ENCODE measurements around the gene RNF157. TPM values are rescaled to one million over a fixed set of nuclear protein-coding genes. Genes with fewer than 3 reads are reported as not detected.

Gene RNF157
- total and polyA plus RNA-seq, 9 of the 15 experiments (the other 6 are each of a cell fraction or from before 2014, with no cell fraction given), result 8.1 to 31.7 (median 20.8) TPM

DNA sequence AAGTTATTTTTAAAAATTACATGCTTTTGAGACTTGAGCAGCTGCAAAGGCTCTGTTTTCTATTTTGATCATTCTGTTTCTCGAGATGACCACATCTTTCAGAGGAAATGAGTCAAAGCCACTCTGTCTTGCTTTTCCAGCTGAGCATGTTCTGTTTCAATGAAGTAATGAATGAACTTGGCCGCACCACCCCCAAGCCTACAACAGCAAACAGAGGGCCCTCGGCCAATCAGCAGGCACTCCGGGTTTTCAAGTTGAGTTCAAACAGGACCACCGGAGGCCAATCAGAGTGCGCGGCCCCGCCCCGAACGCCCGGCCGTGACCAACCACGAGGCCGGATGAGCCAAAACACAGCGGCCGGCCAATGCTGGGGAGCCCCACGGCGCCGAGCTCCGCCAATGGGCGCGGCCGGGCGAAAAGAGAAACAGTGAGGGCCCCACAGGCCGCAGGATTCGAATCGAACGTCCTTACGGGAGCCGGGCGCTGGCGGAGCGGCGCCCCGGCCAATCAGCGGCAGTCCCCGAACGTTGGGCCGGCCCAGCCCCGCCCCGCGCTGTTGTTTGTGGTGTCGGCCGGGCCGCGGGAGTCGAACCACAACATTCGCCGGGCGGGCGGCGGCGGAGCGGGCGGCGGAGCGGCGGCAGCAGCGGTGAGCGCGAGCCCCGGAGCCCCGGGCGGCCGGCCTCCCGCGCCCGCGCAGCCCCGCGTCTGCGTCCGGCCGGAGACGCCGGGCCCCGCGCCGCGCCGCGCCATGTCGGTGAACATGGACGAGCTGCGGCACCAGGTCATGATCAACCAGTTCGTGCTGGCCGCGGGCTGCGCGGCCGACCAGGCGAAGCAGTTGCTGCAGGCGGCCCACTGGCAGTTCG lies 24.7 kb upstream of the RNF157 start, which contains the start of gene UBALD2 (continued):
- TF ChIP-seq ZNF766 (CRISPR knock-in tag; conservative IDR thresholded peaks at IDR 0.05) (peak; percentile 82), MYBL2 (IDR thresholded peaks at IDR 0.05; ENCODE audit: low read depth) (peak; percentile 99), MYBL2 (CRISPR knock-in tag; IDR thresholded peaks at IDR 0.05; ENCODE audit: borderline replicate concordance) (peak; percentile 21; the same call in 1 of the 2 replicates), CHD2 (IDR thresholded peaks at IDR 0.05; ENCODE audit: low read depth, low read length) (peak; percentile 85), POLR2B (IDR thresholded peaks at IDR 0.05; ENCODE audit: low read depth, partially characterized antibody) (peak; percentile 12), TCF7 (IDR thresholded peaks at IDR 0.05; ENCODE audit: borderline replicate concordance) (no peak), EP400 (IDR thresholded peaks at IDR 0.05) (peak; percentile 85), SP1 (CRISPR knock-in tag; IDR thresholded peaks at IDR 0.05) (peak; percentile 94), SMC3 (conservative IDR thresholded peaks at IDR 0.05; ENCODE audit: insufficient read depth, low read depth, low read length) (no peak), ZNF589 (CRISPR knock-in tag; IDR thresholded peaks at IDR 0.05; ENCODE audit: low read depth) (peak; percentile 97), CBX1 (IDR thresholded peaks at IDR 0.05; ENCODE audit: low read depth) (peak; percentile 67; the same call in 1 of the 2 replicates), RB1 (IDR thresholded peaks at IDR 0.05; ENCODE audit: low read depth) (peak; percentile 77), CEBPG (CRISPR knock-in tag; IDR thresholded peaks at IDR 0.05) (peak; percentile 58; the same call in 1 of the 2 replicates), CEBPG (tag; conservative IDR thresholded peaks at IDR 0.05 in 1 of 2, IDR thresholded peaks at IDR 0.05 in 1 of 2) (no peak; a peak in 2 of 4 replicates), EZH2 (IDR thresholded peaks at IDR 0.05; ENCODE audit: borderline replicate concordance, low read depth, low read length) (no peak), ZNF311 (CRISPR knock-in tag; IDR thresholded peaks at IDR 0.05) (0 out of 2 replicates have a peak, but pooled peaks have one; percentile 8)
- TF ChIP-seq, protein P1, sequence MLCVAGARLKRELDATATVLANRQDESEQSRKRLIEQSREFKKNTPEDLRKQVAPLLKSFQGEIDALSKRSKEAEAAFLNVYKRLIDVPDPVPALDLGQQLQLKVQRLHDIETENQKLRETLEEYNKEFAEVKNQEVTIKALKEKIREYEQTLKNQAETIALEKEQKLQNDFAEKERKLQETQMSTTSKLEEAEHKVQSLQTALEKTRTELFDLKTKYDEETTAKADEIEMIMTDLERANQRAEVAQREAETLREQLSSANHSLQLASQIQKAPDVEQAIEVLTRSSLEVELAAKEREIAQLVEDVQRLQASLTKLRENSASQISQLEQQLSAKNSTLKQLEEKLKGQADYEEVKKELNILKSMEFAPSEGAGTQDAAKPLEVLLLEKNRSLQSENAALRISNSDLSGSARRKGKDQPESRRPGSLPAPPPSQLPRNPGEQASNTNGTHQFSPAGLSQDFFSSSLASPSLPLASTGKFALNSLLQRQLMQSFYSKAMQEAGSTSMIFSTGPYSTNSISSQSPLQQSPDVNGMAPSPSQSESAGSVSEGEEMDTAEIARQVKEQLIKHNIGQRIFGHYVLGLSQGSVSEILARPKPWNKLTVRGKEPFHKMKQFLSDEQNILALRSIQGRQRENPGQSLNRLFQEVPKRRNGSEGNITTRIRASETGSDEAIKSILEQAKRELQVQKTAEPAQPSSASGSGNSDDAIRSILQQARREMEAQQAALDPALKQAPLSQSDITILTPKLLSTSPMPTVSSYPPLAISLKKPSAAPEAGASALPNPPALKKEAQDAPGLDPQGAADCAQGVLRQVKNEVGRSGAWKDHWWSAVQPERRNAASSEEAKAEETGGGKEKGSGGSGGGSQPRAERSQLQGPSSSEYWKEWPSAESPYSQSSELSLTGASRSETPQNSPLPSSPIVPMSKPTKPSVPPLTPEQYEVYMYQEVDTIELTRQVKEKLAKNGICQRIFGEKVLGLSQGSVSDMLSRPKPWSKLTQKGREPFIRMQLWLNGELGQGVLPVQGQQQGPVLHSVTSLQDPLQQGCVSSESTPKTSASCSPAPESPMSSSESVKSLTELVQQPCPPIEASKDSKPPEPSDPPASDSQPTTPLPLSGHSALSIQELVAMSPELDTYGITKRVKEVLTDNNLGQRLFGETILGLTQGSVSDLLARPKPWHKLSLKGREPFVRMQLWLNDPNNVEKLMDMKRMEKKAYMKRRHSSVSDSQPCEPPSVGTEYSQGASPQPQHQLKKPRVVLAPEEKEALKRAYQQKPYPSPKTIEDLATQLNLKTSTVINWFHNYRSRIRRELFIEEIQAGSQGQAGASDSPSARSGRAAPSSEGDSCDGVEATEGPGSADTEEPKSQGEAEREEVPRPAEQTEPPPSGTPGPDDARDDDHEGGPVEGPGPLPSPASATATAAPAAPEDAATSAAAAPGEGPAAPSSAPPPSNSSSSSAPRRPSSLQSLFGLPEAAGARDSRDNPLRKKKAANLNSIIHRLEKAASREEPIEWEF (CRISPR knock-in tag; IDR thresholded peaks at IDR 0.05), result peak; percentile 92
- TF ChIP-seq, protein P2, sequence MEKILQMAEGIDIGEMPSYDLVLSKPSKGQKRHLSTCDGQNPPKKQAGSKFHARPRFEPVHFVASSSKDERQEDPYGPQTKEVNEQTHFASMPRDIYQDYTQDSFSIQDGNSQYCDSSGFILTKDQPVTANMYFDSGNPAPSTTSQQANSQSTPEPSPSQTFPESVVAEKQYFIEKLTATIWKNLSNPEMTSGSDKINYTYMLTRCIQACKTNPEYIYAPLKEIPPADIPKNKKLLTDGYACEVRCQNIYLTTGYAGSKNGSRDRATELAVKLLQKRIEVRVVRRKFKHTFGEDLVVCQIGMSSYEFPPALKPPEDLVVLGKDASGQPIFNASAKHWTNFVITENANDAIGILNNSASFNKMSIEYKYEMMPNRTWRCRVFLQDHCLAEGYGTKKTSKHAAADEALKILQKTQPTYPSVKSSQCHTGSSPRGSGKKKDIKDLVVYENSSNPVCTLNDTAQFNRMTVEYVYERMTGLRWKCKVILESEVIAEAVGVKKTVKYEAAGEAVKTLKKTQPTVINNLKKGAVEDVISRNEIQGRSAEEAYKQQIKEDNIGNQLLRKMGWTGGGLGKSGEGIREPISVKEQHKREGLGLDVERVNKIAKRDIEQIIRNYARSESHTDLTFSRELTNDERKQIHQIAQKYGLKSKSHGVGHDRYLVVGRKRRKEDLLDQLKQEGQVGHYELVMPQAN (IDR thresholded peaks at IDR 0.05; ENCODE audit: borderline replicate concordance), result peak; percentile 25; the same call in 1 of the 2 replicates
- TF ChIP-seq, protein P3, sequence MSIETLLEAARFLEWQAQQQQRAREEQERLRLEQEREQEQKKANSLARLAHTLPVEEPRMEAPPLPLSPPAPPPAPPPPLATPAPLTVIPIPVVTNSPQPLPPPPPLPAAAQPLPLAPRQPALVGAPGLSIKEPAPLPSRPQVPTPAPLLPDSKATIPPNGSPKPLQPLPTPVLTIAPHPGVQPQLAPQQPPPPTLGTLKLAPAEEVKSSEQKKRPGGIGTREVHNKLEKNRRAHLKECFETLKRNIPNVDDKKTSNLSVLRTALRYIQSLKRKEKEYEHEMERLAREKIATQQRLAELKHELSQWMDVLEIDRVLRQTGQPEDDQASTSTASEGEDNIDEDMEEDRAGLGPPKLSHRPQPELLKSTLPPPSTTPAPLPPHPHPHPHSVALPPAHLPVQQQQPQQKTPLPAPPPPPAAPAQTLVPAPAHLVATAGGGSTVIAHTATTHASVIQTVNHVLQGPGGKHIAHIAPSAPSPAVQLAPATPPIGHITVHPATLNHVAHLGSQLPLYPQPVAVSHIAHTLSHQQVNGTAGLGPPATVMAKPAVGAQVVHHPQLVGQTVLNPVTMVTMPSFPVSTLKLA (conservative IDR thresholded peaks at IDR 0.05), result peak; percentile 77 to 87
